Neural cell (in vitro differentiated cells): ENCODE measurements around the gene SOBP.

Source experiments
- CTCF ChIP-seq: fragments of 450-650 bp; IDR thresholded peaks from 2 replicates; pipeline ENCODE4 v1.5.1; 2014; ENCODE audit warnings: antibody characterized with exemption, mild to moderate bottlenecking, moderate library complexity; ENCODE audit not compliant: poor library complexity, severe bottlenecking
- EP300 ChIP-seq: fragments of 450-650 bp; conservative IDR thresholded peaks from 2 replicates; pipeline ENCODE4 v1.6.1; 2014; ENCODE audit warnings: antibody characterized with exemption, mild to moderate bottlenecking, moderate library complexity; ENCODE audit not compliant: poor library complexity, severe bottlenecking
- EZH2 ChIP-seq: fragments of 200-600, 300-800 bp; shearing (Covaris generic), sonication (generic); IDR thresholded peaks from 2 replicates; pipeline ENCODE4 v1.6.1; 2014; ENCODE audit warnings: antibody characterized with exemption, low read length, borderline replicate concordance, mild to moderate bottlenecking; ENCODE audit not compliant: insufficient read depth, poor library complexity, severe bottlenecking
- MXI1 ChIP-seq: fragments of 450-650 bp; conservative IDR thresholded peaks from 2 replicates; pipeline ENCODE4 v1.6.1; 2014; ENCODE audit warnings: antibody characterized with exemption, mild to moderate bottlenecking; ENCODE audit not compliant: poor library complexity, severe bottlenecking
- POLR2AphosphoS5 ChIP-seq: IDR thresholded peaks from 2 replicates; pipeline ENCODE4 v1.6.1; 2012
- RAD21 ChIP-seq: fragments of 450-650 bp; conservative IDR thresholded peaks from 2 replicates; pipeline ENCODE4 v1.6.1; 2014; ENCODE audit warnings: antibody characterized with exemption, mild to moderate bottlenecking, moderate library complexity
- REST ChIP-seq: IDR thresholded peaks from 2 replicates; pipeline ENCODE4 v1.6.1; 2012; ENCODE audit warnings: borderline replicate concordance
- SMC3 ChIP-seq: fragments of 450-650 bp; conservative IDR thresholded peaks from 2 replicates; pipeline ENCODE4 v1.6.1; 2014; ENCODE audit warnings: antibody characterized with exemption, mild to moderate bottlenecking, moderate library complexity; ENCODE audit not compliant: poor library complexity
- TAF1 ChIP-seq: IDR thresholded peaks from 2 replicates; pipeline ENCODE4 v1.6.1; 2012; ENCODE audit warnings: low read depth

GRCh38 chr6:107591346-107591745, 101.4 kb downstream of the SOBP start:
- no peak for TF ChIP-seq TAF1
- no peak for TF ChIP-seq CTCF
- TF ChIP-seq REST, result no peak
- no peak for TF ChIP-seq EP300
- no peak for TF ChIP-seq RAD21
- no peak for TF ChIP-seq POLR2AphosphoS5
- TF ChIP-seq SMC3, result no peak
- no peak for TF ChIP-seq EZH2
- no peak for TF ChIP-seq MXI1
